NCI-H128 (cell line): ENCODE measurements around the gene FOXP1.
"Not testable (repeated sequence)": the region's sequence is repeated elsewhere in the genome, so short reads cannot be mapped to it uniquely, and the experiment has no call there.

Source experiments
- DNase-seq: peaks from one replicate; lab custom pipeline; 2025; ENCODE audit not compliant: unreplicated experiment; lab: John Stamatoyannopoulos, UW

FOXP1 gene

DNA sequence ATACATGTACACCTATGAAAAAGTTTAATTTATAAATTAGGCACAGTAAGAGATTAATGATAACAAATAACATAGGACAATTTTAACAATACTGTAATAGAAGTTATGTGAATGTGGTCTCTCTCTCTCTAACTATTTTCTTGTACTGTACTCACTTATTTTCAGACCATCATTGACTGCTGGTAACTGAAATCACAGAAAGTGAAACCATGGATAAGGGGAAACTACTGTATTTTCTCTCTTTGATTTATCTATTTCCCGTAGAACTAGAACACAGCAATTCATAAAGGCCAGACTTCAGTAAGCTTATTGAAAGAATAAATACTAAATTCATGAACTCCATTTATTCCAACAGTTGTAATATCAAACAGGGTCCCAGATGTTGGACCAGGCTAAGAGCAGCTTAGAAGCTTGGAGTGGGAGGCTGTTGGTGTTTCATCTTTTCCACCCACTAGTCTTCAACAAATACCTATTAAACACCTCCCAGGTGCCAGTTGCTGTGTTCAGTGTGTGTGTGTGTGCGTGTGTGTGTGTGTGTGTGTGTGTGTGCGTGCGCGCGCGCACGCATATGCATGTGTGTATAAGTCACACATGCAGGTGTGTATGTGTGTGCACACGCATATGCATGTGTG lies 235.4 kb downstream of the FOXP1 start:
- no peak for DNase-seq

- DNase-seq: no peak
Measured at GRCh38 chr3:71346061-71346460, 237.5 kb downstream of the FOXP1 start.

DNA sequence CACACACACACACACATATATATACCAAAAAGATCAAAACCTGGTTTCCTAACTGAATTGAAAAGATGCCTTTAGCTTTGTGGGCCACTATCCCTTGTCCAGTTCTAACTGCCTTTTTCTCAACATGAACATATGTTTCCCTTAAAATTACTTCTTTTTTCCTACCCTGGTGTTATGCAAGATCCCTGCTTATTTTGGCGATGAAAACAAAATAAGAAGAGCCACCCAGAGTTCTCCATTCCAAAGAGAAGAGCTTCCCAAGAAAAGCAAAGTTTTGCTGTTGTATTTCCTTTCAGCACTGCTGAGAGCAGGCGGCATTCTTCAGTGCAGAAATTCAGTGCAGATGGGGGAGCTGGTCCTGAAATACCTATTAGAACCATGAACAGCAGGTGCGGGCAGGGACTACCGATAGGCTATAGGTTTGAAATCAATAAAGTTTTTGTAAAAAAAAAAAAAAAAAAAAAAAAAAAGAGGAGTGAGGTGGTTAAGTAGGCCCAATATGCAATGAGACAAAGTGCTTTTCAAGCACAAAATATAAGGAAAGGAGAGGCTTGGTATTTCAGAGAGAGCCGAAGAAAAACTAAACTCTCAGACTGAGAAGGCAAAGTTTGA lies 238.0 kb downstream of the FOXP1 start:
- no peak for DNase-seq

GRCh38 chr3:71341721-71342120 lies 241.8 kb downstream of the FOXP1 start:
- no peak for DNase-seq

DNA sequence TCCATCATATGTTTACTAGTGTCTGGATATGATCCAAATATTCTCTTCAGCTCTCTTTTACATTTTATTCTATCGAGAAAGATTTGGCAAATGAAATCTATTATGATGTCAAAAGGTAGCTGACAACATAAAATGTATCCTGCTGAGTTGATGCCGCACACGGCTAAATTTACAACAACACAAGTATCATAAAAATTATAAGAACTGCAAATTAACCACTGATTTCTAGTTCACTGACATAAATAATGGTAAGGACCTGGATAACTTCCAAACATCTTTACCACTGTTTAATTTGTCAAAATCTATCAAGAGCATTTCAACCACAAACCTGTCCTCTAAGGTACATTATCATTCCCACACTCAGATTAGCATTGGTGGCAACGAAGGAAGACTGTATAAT lies 244.5 kb downstream of the FOXP1 start:
- DNase-seq: peak; percentile 42

DNA sequence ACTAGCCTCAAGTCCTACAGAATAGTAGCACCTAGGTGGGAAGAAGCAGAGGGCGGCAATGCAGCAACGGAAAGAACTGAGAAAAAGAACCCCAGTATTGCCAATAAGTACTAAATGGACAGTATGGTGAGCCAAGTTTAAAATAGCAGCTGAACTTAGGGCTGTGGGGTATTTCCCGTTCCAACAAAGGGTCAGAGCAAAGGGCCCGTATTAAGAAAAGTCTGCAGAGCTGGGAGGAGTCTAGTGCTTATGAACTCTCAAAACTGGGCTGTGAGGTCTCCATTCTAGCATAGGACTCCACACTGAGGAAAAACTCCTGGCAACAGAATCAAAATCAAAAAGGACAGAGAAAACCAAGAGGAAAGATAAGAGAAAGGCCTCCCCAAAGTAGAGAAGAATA lies 250.7 kb downstream of the FOXP1 start:
- no peak for DNase-seq

GRCh38 chr3:71330909-71331308 lies 252.6 kb downstream of the FOXP1 start:
- DNase-seq: no peak

- DNase-seq: no peak
Measured at GRCh38 chr3:71330505-71330904, 253.0 kb downstream of the FOXP1 start.

GRCh38 chr3:71329817-71330216 lies 253.7 kb downstream of the FOXP1 start:
- DNase-seq: no peak

DNA sequence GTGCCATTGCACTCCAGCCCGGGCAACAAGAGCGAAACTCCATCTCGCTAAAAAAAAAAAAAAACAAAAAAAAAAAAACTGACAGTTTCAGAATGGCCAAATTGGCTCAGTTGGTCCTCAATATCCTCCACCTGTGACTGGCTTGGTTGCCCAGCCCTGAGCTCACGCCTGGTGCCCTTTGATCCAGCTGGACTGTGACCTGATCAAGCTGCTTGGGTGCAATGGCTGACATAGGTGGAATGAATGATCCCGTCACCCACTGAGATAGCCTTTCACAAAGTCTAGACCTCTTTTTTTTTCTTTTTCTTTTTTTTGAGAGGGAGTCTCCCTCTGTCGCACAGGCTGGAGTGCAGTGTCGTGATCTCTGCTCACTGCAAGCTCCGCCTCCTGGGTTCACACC lies 254.6 kb downstream of the FOXP1 start:
- DNase-seq: no peak

DNA sequence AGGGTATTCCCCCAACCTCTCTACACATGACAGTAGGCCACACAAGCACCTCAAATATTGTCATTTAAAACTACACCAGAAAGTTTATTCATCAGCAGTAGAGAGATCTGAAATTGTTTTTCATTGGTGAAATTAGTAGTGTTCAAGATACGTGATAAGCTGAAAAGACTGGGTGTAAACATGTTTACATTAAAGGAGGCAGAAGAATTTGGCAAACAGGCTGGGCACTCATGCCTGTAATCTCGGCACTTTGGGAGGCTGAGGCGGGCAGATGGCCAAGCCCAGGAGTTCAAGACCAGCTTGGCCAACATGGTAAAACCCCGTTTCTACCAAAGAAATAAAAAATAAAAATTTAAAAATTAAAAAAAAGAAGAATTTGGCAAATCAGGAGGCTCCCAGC lies 255.6 kb downstream of the FOXP1 start:
- DNase-seq: no peak

GRCh38 chr3:71325715-71326114 lies 257.8 kb downstream of the FOXP1 start:
- DNase-seq: no peak

DNA sequence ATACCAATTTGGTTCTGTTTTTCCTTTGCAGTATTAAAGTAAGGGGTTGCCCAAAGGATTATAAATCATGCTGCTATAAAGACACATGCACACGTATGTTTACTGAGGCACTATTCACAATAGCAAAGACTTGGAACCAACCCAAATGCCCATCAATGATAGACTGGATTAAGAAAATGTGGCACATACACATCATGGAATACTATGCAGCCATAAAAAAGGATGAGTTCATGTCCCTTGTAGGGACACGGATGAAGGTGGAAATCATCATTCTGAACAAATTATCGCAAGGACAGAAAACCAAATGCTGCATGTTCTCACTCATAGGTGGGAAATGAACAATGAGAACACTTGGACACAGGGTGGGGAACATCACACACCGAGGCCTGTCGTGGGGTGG lies 259.3 kb downstream of the FOXP1 start:
- not testable (repeated sequence) for DNase-seq

DNA sequence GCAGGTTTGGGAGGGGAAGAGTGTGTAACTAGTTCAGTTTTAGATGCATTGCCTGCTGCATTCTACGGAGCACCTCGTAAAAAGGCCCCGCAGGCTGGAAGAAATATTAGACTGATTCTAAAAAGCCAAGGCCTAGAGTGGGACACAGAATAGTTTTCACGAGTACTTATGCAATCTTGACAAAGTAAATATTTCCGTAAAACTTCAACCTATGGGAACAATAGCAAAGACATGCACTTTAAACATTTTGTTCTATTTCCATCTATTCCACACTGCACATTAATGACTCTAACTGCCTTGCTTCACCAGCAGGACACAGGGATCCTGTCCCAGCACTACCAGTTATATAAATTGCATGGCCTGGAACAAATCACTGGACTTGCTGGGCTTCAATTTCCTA lies 260.0 kb downstream of the FOXP1 start:
- no peak for DNase-seq

- no peak for DNase-seq
Measured at GRCh38 chr3:71322154-71322553, 261.4 kb downstream of the FOXP1 start.

GRCh38 chr3:71319771-71320170 lies 263.8 kb downstream of the FOXP1 start:
- DNase-seq: no peak

GRCh38 chr3:71318458-71318827 lies 265.1 kb downstream of the FOXP1 start:
- no peak for DNase-seq

DNA sequence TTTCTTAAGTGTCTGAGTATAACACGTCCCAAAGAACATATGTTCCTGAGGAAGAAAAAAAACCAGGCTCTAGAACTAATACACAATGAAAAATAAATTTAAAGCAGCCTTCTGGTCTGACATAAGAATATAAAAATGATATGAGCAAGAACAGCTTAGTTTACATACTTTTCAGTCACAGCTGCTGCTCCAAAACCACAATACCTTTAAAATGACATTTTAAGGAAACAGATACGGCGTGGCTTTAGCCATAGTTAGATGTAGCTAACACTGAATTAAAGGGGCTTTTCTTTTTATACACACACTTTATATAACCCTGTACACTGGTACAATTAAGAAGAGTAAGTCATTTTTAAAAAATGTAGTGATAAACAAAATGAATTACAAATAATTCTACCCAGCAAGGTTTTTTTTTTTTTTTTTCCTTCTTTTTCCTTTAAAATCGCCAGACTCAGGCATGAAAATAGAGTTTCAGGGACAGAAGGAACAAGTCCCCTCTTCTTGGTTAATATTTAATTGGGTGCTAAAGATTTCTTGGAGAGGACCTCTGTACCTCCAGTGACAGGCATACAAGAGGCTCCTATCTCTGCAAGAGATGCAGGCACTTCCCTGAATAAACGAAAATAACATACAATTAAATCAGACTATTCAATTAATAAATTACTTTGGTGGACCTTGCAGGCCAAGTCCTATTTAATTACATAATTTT lies 265.6 kb downstream of the FOXP1 start:
- DNase-seq: no peak

GRCh38 chr3:71317140-71317539 lies 266.4 kb downstream of the FOXP1 start:
- DNase-seq: no peak

GRCh38 chr3:71316066-71316777 lies 267.3 kb downstream of the FOXP1 start:
- DNase-seq: no peak

DNA sequence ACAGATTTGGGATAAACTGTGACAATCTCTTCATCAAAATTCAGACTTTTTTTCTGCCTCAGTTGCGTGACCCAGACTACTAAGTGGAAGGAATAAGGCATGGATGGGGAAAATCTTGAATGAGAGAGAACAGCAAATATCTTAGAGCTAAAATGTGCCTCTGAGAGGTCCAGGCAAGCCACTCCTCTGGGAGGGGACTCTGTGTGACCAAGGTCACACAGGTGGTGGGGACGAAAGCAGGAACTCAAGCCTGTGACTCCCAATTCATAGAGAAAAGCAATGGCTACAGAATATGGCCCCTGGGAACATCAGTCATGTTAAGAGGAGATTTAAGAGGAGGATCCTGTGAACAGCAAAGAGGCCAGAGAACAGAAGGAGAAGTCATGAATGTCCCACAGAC lies 268.1 kb downstream of the FOXP1 start:
- no peak for DNase-seq

- no peak for DNase-seq
Measured at GRCh38 chr3:71313844-71314243, 269.7 kb downstream of the FOXP1 start.
